ENCODE data around the gene SMCO2.

The SMCO2 gene

GRCh38 chr12:27472604-27473003 lies 26.1 kb downstream of the SMCO2 start:
- no peak for DNase-seq (ENCODE audit: low read depth, low spot score)
- no peaks in the 10 kb centered on the region for H3K36me3 ChIP-seq (ENCODE audit: insufficient read depth, low read length)
- no peak overlapping the region for H3K4me3 ChIP-seq
- TF ChIP-seq FOXP2 (optimal IDR thresholded peaks at IDR 0.05; ENCODE audit: control extremely low read depth, extremely low read length, insufficient read depth) (no peak), EZH2 (IDR thresholded peaks at IDR 0.05) (no peak), POLR2AphosphoS5 (IDR thresholded peaks at IDR 0.05; ENCODE audit: borderline replicate concordance, low read depth, low read length) (no peak)
- no peak overlapping the region for H3K9ac ChIP-seq (ENCODE audit: insufficient read length)
- H3K9me3 ChIP-seq (ENCODE audit: low read depth, low read length): peaks cover 4% of the 10 kb centered on the region; the same call in 1 of the 2 replicates
- no peak overlapping the region for H3K27ac ChIP-seq

GRCh38 chr12:27474344-27474743 lies 27.8 kb downstream of the SMCO2 start:
- Histone ChIP-seq H3K36me3 (ENCODE audit: insufficient read depth, low read length) (no peaks in the 10 kb centered on the region), H3K9me3 (ENCODE audit: low read depth, low read length) (peaks cover 4% of the 10 kb centered on the region; the same call in 1 of the 2 replicates), H3K27ac (no peak overlapping the region), H3K9ac (ENCODE audit: insufficient read length) (no peak overlapping the region), H3K4me3 (no peak overlapping the region)
- no peak for TF ChIP-seq EZH2 (IDR thresholded peaks at IDR 0.05)
- no peak for TF ChIP-seq POLR2AphosphoS5 (IDR thresholded peaks at IDR 0.05; ENCODE audit: borderline replicate concordance, low read depth, low read length)
- TF ChIP-seq FOXP2 (optimal IDR thresholded peaks at IDR 0.05; ENCODE audit: control extremely low read depth, extremely low read length, insufficient read depth): no peak
- DNase-seq (ENCODE audit: low read depth, low spot score): no peak

GRCh38 chr12:27477049-27477448 lies 30.5 kb downstream of the SMCO2 start:
- H3K4me3 ChIP-seq: no peak overlapping the region
- no peak for DNase-seq (ENCODE audit: low read depth, low spot score)
- H3K27ac ChIP-seq: no peak overlapping the region
- H3K36me3 ChIP-seq (ENCODE audit: insufficient read depth, low read length): no peaks in the 10 kb centered on the region
- TF ChIP-seq POLR2AphosphoS5 (IDR thresholded peaks at IDR 0.05; ENCODE audit: borderline replicate concordance, low read depth, low read length) (no peak), FOXP2 (optimal IDR thresholded peaks at IDR 0.05; ENCODE audit: control extremely low read depth, extremely low read length, insufficient read depth) (no peak), EZH2 (IDR thresholded peaks at IDR 0.05) (no peak)
- H3K9ac ChIP-seq (ENCODE audit: insufficient read length): no peak overlapping the region
- peaks cover 4% of the 10 kb centered on the region; the same call in 1 of the 2 replicates for H3K9me3 ChIP-seq (ENCODE audit: low read depth, low read length)

GRCh38 chr12:27478949-27479348 lies 32.4 kb downstream of the SMCO2 start:
- H3K36me3 ChIP-seq (ENCODE audit: insufficient read depth, low read length): no peaks in the 10 kb centered on the region
- no peak overlapping the region for H3K4me3 ChIP-seq
- TF ChIP-seq POLR2AphosphoS5 (IDR thresholded peaks at IDR 0.05; ENCODE audit: borderline replicate concordance, low read depth, low read length) (no peak), FOXP2 (optimal IDR thresholded peaks at IDR 0.05; ENCODE audit: control extremely low read depth, extremely low read length, insufficient read depth) (no peak), EZH2 (IDR thresholded peaks at IDR 0.05) (no peak)
- H3K9me3 ChIP-seq (ENCODE audit: low read depth, low read length): peaks cover 4% of the 10 kb centered on the region; the same call in 1 of the 2 replicates
- DNase-seq (ENCODE audit: low read depth, low spot score): no peak
- no peak overlapping the region for H3K9ac ChIP-seq (ENCODE audit: insufficient read length)
- H3K27ac ChIP-seq: no peak overlapping the region

- TF ChIP-seq EZH2 (IDR thresholded peaks at IDR 0.05) (no peak), POLR2AphosphoS5 (IDR thresholded peaks at IDR 0.05; ENCODE audit: borderline replicate concordance, low read depth, low read length) (no peak), FOXP2 (optimal IDR thresholded peaks at IDR 0.05; ENCODE audit: control extremely low read depth, extremely low read length, insufficient read depth) (no peak)
- no peaks in the 10 kb centered on the region for H3K36me3 ChIP-seq (ENCODE audit: insufficient read depth, low read length)
- no peak overlapping the region for H3K9ac ChIP-seq (ENCODE audit: insufficient read length)
- DNase-seq (ENCODE audit: low read depth, low spot score): no peak
- H3K9me3 ChIP-seq (ENCODE audit: low read depth, low read length): peaks cover 4% of the 10 kb centered on the region; the same call in 1 of the 2 replicates
- H3K4me3 ChIP-seq: no peak overlapping the region
- no peak overlapping the region for H3K27ac ChIP-seq
These were observed 33.5 kb downstream of the SMCO2 start for GRCh38 chr12:27480016-27480415.

- no peak for DNase-seq (ENCODE audit: low read depth, low spot score)
- TF ChIP-seq POLR2AphosphoS5 (IDR thresholded peaks at IDR 0.05; ENCODE audit: borderline replicate concordance, low read depth, low read length) (no peak), FOXP2 (optimal IDR thresholded peaks at IDR 0.05; ENCODE audit: control extremely low read depth, extremely low read length, insufficient read depth) (no peak), EZH2 (IDR thresholded peaks at IDR 0.05) (no peak)
- H3K4me3 ChIP-seq: no peak overlapping the region
- no peak overlapping the region for H3K9ac ChIP-seq (ENCODE audit: insufficient read length)
- no peaks in the 10 kb centered on the region for H3K36me3 ChIP-seq (ENCODE audit: insufficient read depth, low read length)
- H3K9me3 ChIP-seq (ENCODE audit: low read depth, low read length): no peaks in the 10 kb centered on the region
- H3K27ac ChIP-seq: no peak overlapping the region
These were observed 40.4 kb downstream of the SMCO2 start for GRCh38 chr12:27486961-27487360.

GRCh38 chr12:27488479-27488878 lies 41.9 kb downstream of the SMCO2 start:
- TF ChIP-seq POLR2AphosphoS5 (IDR thresholded peaks at IDR 0.05; ENCODE audit: borderline replicate concordance, low read depth, low read length): no peak
- no peak for TF ChIP-seq FOXP2 (optimal IDR thresholded peaks at IDR 0.05; ENCODE audit: control extremely low read depth, extremely low read length, insufficient read depth)
- TF ChIP-seq EZH2 (IDR thresholded peaks at IDR 0.05): no peak
- Histone ChIP-seq H3K27ac (no peak overlapping the region), H3K36me3 (ENCODE audit: insufficient read depth, low read length) (no peaks in the 10 kb centered on the region), H3K4me3 (no peak overlapping the region), H3K9ac (ENCODE audit: insufficient read length) (no peak overlapping the region), H3K9me3 (ENCODE audit: low read depth, low read length) (no peaks in the 10 kb centered on the region)
- DNase-seq (ENCODE audit: low read depth, low spot score): no peak

- DNase-seq (ENCODE audit: low read depth, low spot score): no peak
- no peaks in the 10 kb centered on the region for H3K9me3 ChIP-seq (ENCODE audit: low read depth, low read length)
- no peak overlapping the region for H3K27ac ChIP-seq
- no peaks in the 10 kb centered on the region for H3K36me3 ChIP-seq (ENCODE audit: insufficient read depth, low read length)
- H3K9ac ChIP-seq (ENCODE audit: insufficient read length): no peak overlapping the region
- no peak overlapping the region for H3K4me3 ChIP-seq
- TF ChIP-seq POLR2AphosphoS5 (IDR thresholded peaks at IDR 0.05; ENCODE audit: borderline replicate concordance, low read depth, low read length) (no peak), FOXP2 (optimal IDR thresholded peaks at IDR 0.05; ENCODE audit: control extremely low read depth, extremely low read length, insufficient read depth) (no peak), EZH2 (IDR thresholded peaks at IDR 0.05) (no peak)
These were observed 44.7 kb downstream of the SMCO2 start for GRCh38 chr12:27491226-27491625.

Data from SK-N-MC (cell line).